Measurements from ENCODE around the gene VANGL1.

Gene VANGL1

GRCh38 chr1:115705963-115706362 lies 64.2 kb downstream of the VANGL1 start:
- no peak for FAIRE-seq

- FAIRE-seq, result no peak
Measured at GRCh38 chr1:115706587-115707425, 65.0 kb downstream of the VANGL1 start.

GRCh38 chr1:115710859-115711624 lies 69.3 kb downstream of the VANGL1 start:
- no peak for FAIRE-seq

- FAIRE-seq, result no peak
Measured at GRCh38 chr1:115712911-115713609, 71.3 kb downstream of the VANGL1 start.

- no peak for FAIRE-seq
Measured at GRCh38 chr1:115713906-115714305, 72.1 kb downstream of the VANGL1 start.

GRCh38 chr1:115714572-115715141 lies 72.9 kb downstream of the VANGL1 start:
- no peak for FAIRE-seq

- FAIRE-seq, result no peak
Measured at GRCh38 chr1:115717541-115717940, 75.8 kb downstream of the VANGL1 start.

GRCh38 chr1:115718011-115718754 lies 76.4 kb downstream of the VANGL1 start:
- FAIRE-seq, result no peak

GRCh38 chr1:115719285-115719684 lies 77.5 kb downstream of the VANGL1 start:
- FAIRE-seq, result no peak

- FAIRE-seq, result no peak
Measured at GRCh38 chr1:115722221-115722620, 80.5 kb downstream of the VANGL1 start.

GRCh38 chr1:115723756-115724155 lies 82.0 kb downstream of the VANGL1 start:
- FAIRE-seq, result no peak

GRCh38 chr1:115725600-115725999 lies 83.8 kb downstream of the VANGL1 start:
- FAIRE-seq, result no peak

- no peak for FAIRE-seq
Measured at GRCh38 chr1:115726161-115726560, 84.4 kb downstream of the VANGL1 start.

GRCh38 chr1:115726570-115726969 lies 84.8 kb downstream of the VANGL1 start:
- FAIRE-seq, result no peak

- FAIRE-seq, result no peak
Measured at GRCh38 chr1:115727706-115728249, 86.0 kb downstream of the VANGL1 start.

- no peak for FAIRE-seq
Measured at GRCh38 chr1:115728341-115728740, 86.6 kb downstream of the VANGL1 start.

- no peak for FAIRE-seq
Measured at GRCh38 chr1:115729756-115730155, 88.0 kb downstream of the VANGL1 start.

- FAIRE-seq, result no peak
Measured at GRCh38 chr1:115732316-115732715, 90.5 kb downstream of the VANGL1 start.

- FAIRE-seq, result no peak
Measured at GRCh38 chr1:115740811-115741210, 99.0 kb downstream of the VANGL1 start.

GRCh38 chr1:115744646-115745275 lies 103.0 kb downstream of the VANGL1 start:
- no peak for FAIRE-seq

- FAIRE-seq, result no peak
Measured at GRCh38 chr1:115746021-115746690, 104.4 kb downstream of the VANGL1 start.

Measured in islet of Langerhans (tissue), 1 donor.